HAP-1 (cell line): ENCODE data around the gene PRND.
"Not testable (repeated sequence)": the region's sequence is repeated elsewhere in the genome, so short reads cannot be mapped to it uniquely, and the experiment has no call there.

Experiments
- DNase-seq, 2 experiments: peaks; one replicate each; pipeline ENCODE4 v3.0.0-alpha.2; 2016 to 2020; ENCODE audit warnings: low spot score in 2 of 2
- H3K27me3 ChIP-seq: fragments of 250-450 bp; sonication (Bioruptor Pico); 2 replicates; pipeline ENCODE4 v1.5.1; 2020; ENCODE audit warnings: low read depth, mild to moderate bottlenecking, moderate library complexity
- H3K36me3 ChIP-seq: fragments of 250-450 bp; sonication (Bioruptor Pico); replicated peaks from 2 replicates; pipeline ENCODE4 v1.5.1; 2020; ENCODE audit warnings: mild to moderate bottlenecking
- H3K4me1 ChIP-seq: fragments of 250-450 bp; sonication (Bioruptor Pico); 2 replicates; pipeline ENCODE4 v1.5.1; 2020; ENCODE audit warnings: mild to moderate bottlenecking
- H3K4me3 ChIP-seq: fragments of 250-450 bp; sonication (Bioruptor Pico); 2 replicates; pipeline ENCODE4 v1.5.1; 2020; ENCODE audit warnings: mild to moderate bottlenecking, moderate library complexity
- H3K9me3 ChIP-seq: fragments of 250-450 bp; sonication (Bioruptor Pico); 2 replicates; pipeline ENCODE4 v1.5.1; 2020; ENCODE audit warnings: mild to moderate bottlenecking, moderate library complexity
- in situ Hi-C: fragments of 300-500 bp; cut with MboI; formaldehyde crosslinking; loops from 3 replicates; pipeline ENCODE4 v1.14.3; 2020; ENCODE audit warnings: low sequenced_read_pairs, inconsistent platforms, mixed read lengths

Gene PRND

GRCh38 chr20:4714818-4715217 lies 6.9 kb upstream of the PRND start:
- Histone ChIP-seq H3K27me3 (no peaks in the 10 kb centered on the region), H3K4me3 (no peak overlapping the region), H3K4me1 (peaks cover 3% of the 10 kb centered on the region), H3K9me3 (no peaks in the 10 kb centered on the region), H3K36me3 (no peaks in the 10 kb centered on the region)
- no peak for DNase-seq
- in situ Hi-C loops: loop anchor here (5.0 kb wide), 1 partner anchor 103 kb away; no protein-coding TSS in a partner anchor

GRCh38 chr20:4717816-4718570 lies 3.7 kb upstream of the PRND start:
- no peak for DNase-seq
- no peaks in the 10 kb centered on the region for H3K27me3 ChIP-seq
- peaks cover 11% of the 10 kb centered on the region for H3K4me1 ChIP-seq
- in situ Hi-C loops: loop anchor here (5.0 kb wide), 1 partner anchor 106 kb away; no protein-coding TSS in a partner anchor
- no peaks in the 10 kb centered on the region for H3K36me3 ChIP-seq
- H3K4me3 ChIP-seq: no peak overlapping the region
- no peaks in the 10 kb centered on the region for H3K9me3 ChIP-seq

- Histone ChIP-seq H3K9me3 (no peaks in the 10 kb centered on the region), H3K36me3 (no peaks in the 10 kb centered on the region), H3K27me3 (no peaks in the 10 kb centered on the region), H3K4me3 (no peak overlapping the region), H3K4me1 (peaks cover 11% of the 10 kb centered on the region)
- no peak for DNase-seq
- in situ Hi-C loops: loop anchor here (5.0 kb wide), 1 partner anchor 107 kb away; no protein-coding TSS in a partner anchor
Observed at GRCh38 chr20:4719190-4719589, 2.5 kb upstream of the PRND start.

- Histone ChIP-seq H3K4me3 (no peak overlapping the region), H3K36me3 (no peaks in the 10 kb centered on the region), H3K4me1 (peaks cover 11% of the 10 kb centered on the region), H3K9me3 (no peaks in the 10 kb centered on the region), H3K27me3 (no peaks in the 10 kb centered on the region)
- in situ Hi-C loops: no loop called here
- peak; percentile 86 for DNase-seq
Observed at GRCh38 chr20:4720041-4720976, 1.4 kb upstream of the PRND start.

- in situ Hi-C loops: no loop called here
- no peak for DNase-seq
- no peaks in the 10 kb centered on the region for H3K9me3 ChIP-seq
- peaks cover 11% of the 10 kb centered on the region for H3K4me1 ChIP-seq
- no peak overlapping the region for H3K4me3 ChIP-seq
- H3K36me3 ChIP-seq: no peaks in the 10 kb centered on the region
- no peaks in the 10 kb centered on the region for H3K27me3 ChIP-seq
Observed at GRCh38 chr20:4720977-4721349, 746 bp upstream of the PRND start.

GRCh38 chr20:4722571-4722970 lies 862 bp downstream of the PRND start:
- Histone ChIP-seq H3K4me3 (no peak overlapping the region), H3K36me3 (no peaks in the 10 kb centered on the region), H3K27me3 (no peaks in the 10 kb centered on the region), H3K9me3 (no peaks in the 10 kb centered on the region), H3K4me1 (peaks cover 20% of the 10 kb centered on the region)
- in situ Hi-C loops: no loop called here
- no peak for DNase-seq

- Histone ChIP-seq H3K4me3 (no peak overlapping the region), H3K36me3 (no peaks in the 10 kb centered on the region), H3K27me3 (no peaks in the 10 kb centered on the region), H3K4me1 (peaks cover 20% of the 10 kb centered on the region), H3K9me3 (no peaks in the 10 kb centered on the region)
- in situ Hi-C loops: no loop called here
- DNase-seq: no peak
Observed at GRCh38 chr20:4722993-4723392, 1.3 kb downstream of the PRND start.

- DNase-seq, in situ Hi-C loops, H3K9me3 ChIP-seq, H3K36me3 ChIP-seq, H3K4me3 ChIP-seq, H3K27me3 ChIP-seq: not testable (repeated sequence)
- H3K4me1 ChIP-seq: peaks cover 20% of the 10 kb centered on the region
Observed at GRCh38 chr20:4723553-4723952, 1.8 kb downstream of the PRND start.

GRCh38 chr20:4724459-4725262 lies 3.0 kb downstream of the PRND start:
- Histone ChIP-seq H3K9me3 (no peaks in the 10 kb centered on the region), H3K36me3 (no peaks in the 10 kb centered on the region), H3K4me1 (peaks cover 18% of the 10 kb centered on the region), H3K27me3 (no peaks in the 10 kb centered on the region), H3K4me3 (no peak overlapping the region)
- in situ Hi-C loops: no loop called here
- DNase-seq: no peak

- Histone ChIP-seq H3K36me3 (no peaks in the 10 kb centered on the region), H3K4me1 (peaks cover 15% of the 10 kb centered on the region), H3K9me3 (no peaks in the 10 kb centered on the region), H3K27me3 (no peaks in the 10 kb centered on the region), H3K4me3 (no peak overlapping the region)
- in situ Hi-C loops: no loop called here
- no peak for DNase-seq
Observed at GRCh38 chr20:4725263-4725550, 3.5 kb downstream of the PRND start.

- Histone ChIP-seq H3K4me3 (no peak overlapping the region), H3K27me3 (no peaks in the 10 kb centered on the region; the same call in 1 of the 2 replicates)
- DNase-seq: peak; percentile 56 to 75
Observed at GRCh38 chr20:4726710-4727397, 5.1 kb downstream of the PRND start.

GRCh38 chr20:4728120-4728760 lies 6.5 kb downstream of the PRND start:
- no peaks in the 10 kb centered on the region for H3K36me3 ChIP-seq
- DNase-seq: no peak
- no peak overlapping the region for H3K4me3 ChIP-seq
- in situ Hi-C loops: no loop called here
- H3K9me3 ChIP-seq: no peaks in the 10 kb centered on the region
- peaks cover 9% of the 10 kb centered on the region for H3K4me1 ChIP-seq
- no peaks in the 10 kb centered on the region; the same call in 1 of the 2 replicates for H3K27me3 ChIP-seq

More at GRCh38 chr20:4726710-4727397, 5.1 kb downstream of the PRND start:
- in situ Hi-C loops: no loop called here
- no peaks in the 10 kb centered on the region for H3K36me3 ChIP-seq
- peaks cover 9% of the 10 kb centered on the region for H3K4me1 ChIP-seq
- no peaks in the 10 kb centered on the region for H3K9me3 ChIP-seq

GRCh38 chr20:4729265-4729664 lies 7.6 kb downstream of the PRND start:
- in situ Hi-C loops: no loop called here
- Histone ChIP-seq H3K27me3 (no peaks in the 10 kb centered on the region; the same call in 1 of the 2 replicates), H3K4me1 (peaks cover 9% of the 10 kb centered on the region), H3K36me3 (no peaks in the 10 kb centered on the region), H3K4me3 (no peak overlapping the region), H3K9me3 (no peaks in the 10 kb centered on the region)
- no peak for DNase-seq
